ENCODE results near the gene ULK4.

The ULK4 gene

GRCh38 chr3:41223691-41224090, 738.2 kb downstream of the ULK4 start:
- DNase-seq (ENCODE audit: low read depth): no peak
- no peak overlapping the region for H3K4me3 ChIP-seq (ENCODE audit: low read depth, low read length)

- DNase-seq (ENCODE audit: low read depth): no peak
These were observed 738.8 kb downstream of the ULK4 start for GRCh38 chr3:41223078-41223477.

GRCh38 chr3:41222501-41222900, 739.4 kb downstream of the ULK4 start:
- H3K4me3 ChIP-seq (ENCODE audit: low read depth, low read length): no peak overlapping the region

More at GRCh38 chr3:41223078-41223477, 738.8 kb downstream of the ULK4 start:
- no peak overlapping the region for H3K4me3 ChIP-seq (ENCODE audit: low read depth, low read length)

GRCh38 chr3:41222012-41222411, 739.9 kb downstream of the ULK4 start:
- no peak overlapping the region for H3K4me3 ChIP-seq (ENCODE audit: low read depth, low read length)
- DNase-seq (ENCODE audit: low read depth): no peak

More at GRCh38 chr3:41222501-41222900, 739.4 kb downstream of the ULK4 start:
- DNase-seq (ENCODE audit: low read depth): no peak

- no peak for DNase-seq (ENCODE audit: low read depth)
- no peak overlapping the region for H3K4me3 ChIP-seq (ENCODE audit: low read depth, low read length)
These were observed 740.8 kb downstream of the ULK4 start for GRCh38 chr3:41220906-41221677.

GRCh38 chr3:41219424-41219823, 742.5 kb downstream of the ULK4 start:
- DNase-seq (ENCODE audit: low read depth): no peak
- H3K4me3 ChIP-seq (ENCODE audit: low read depth, low read length): no peak overlapping the region

- no peak overlapping the region for H3K4me3 ChIP-seq (ENCODE audit: low read depth, low read length)
- DNase-seq (ENCODE audit: low read depth): no peak
These were observed 744.9 kb downstream of the ULK4 start for GRCh38 chr3:41216993-41217392.

GRCh38 chr3:41216422-41216821, 745.5 kb downstream of the ULK4 start:
- no peak for DNase-seq (ENCODE audit: low read depth)
- H3K4me3 ChIP-seq (ENCODE audit: low read depth, low read length): no peak overlapping the region

- DNase-seq (ENCODE audit: low read depth): no peak
- H3K4me3 ChIP-seq (ENCODE audit: low read depth, low read length): no peak overlapping the region
These were observed 748.3 kb downstream of the ULK4 start for GRCh38 chr3:41213588-41213987.

- DNase-seq (ENCODE audit: low read depth): no peak
- H3K4me3 ChIP-seq (ENCODE audit: low read depth, low read length): no peak overlapping the region
These were observed 749.8 kb downstream of the ULK4 start for GRCh38 chr3:41212088-41212487.

- DNase-seq (ENCODE audit: low read depth): no peak
- H3K4me3 ChIP-seq (ENCODE audit: low read depth, low read length): no peak overlapping the region
These were observed 750.9 kb downstream of the ULK4 start for GRCh38 chr3:41210966-41211365.

- no peak overlapping the region for H3K4me3 ChIP-seq (ENCODE audit: low read depth, low read length)
- no peak for DNase-seq (ENCODE audit: low read depth)
These were observed 752.3 kb downstream of the ULK4 start for GRCh38 chr3:41209646-41210045.

- no peak for DNase-seq (ENCODE audit: low read depth)
- no peak overlapping the region for H3K4me3 ChIP-seq (ENCODE audit: low read depth, low read length)
These were observed 753.2 kb downstream of the ULK4 start for GRCh38 chr3:41208507-41209220.

- H3K4me3 ChIP-seq (ENCODE audit: low read depth, low read length): no peak overlapping the region
- no peak for DNase-seq (ENCODE audit: low read depth)
These were observed 754.5 kb downstream of the ULK4 start for GRCh38 chr3:41207355-41207754.

- no peak overlapping the region for H3K4me3 ChIP-seq (ENCODE audit: low read depth, low read length)
- no peak for DNase-seq (ENCODE audit: low read depth)
These were observed 756.3 kb downstream of the ULK4 start for GRCh38 chr3:41205591-41205990.

- no peak overlapping the region for H3K4me3 ChIP-seq (ENCODE audit: low read depth, low read length)
- no peak for DNase-seq (ENCODE audit: low read depth)
These were observed 757.5 kb downstream of the ULK4 start for GRCh38 chr3:41204369-41204768.

- DNase-seq (ENCODE audit: low read depth): peak; percentile 31
- peak overlapping the region; percentile 88 for H3K4me3 ChIP-seq (ENCODE audit: low read depth, low read length)
These were observed 759.0 kb downstream of the ULK4 start for GRCh38 chr3:41202834-41203345.

GRCh38 chr3:41202075-41202833, 759.6 kb downstream of the ULK4 start:
- H3K4me3 ChIP-seq (ENCODE audit: low read depth, low read length): peak overlapping the region; percentile 88
- no peak for DNase-seq (ENCODE audit: low read depth)

GRCh38 chr3:41200669-41201021, 761.3 kb downstream of the ULK4 start:
- DNase-seq (ENCODE audit: low read depth): peak; percentile 25
- peak overlapping the region; percentile 88 for H3K4me3 ChIP-seq (ENCODE audit: low read depth, low read length)

Measured in skeletal muscle cell (primary cell).